K562 (cell line): Measurements from ENCODE around the gene SAXO2.
"Not testable (repeated sequence)": the region's sequence is repeated elsewhere in the genome, so short reads cannot be mapped to it uniquely, and the experiment has no call there.

Source experiments
- CBFA2T3 ChIP-seq: fragments of 450-650 bp; IDR thresholded peaks from 2 replicates; pipeline ENCODE4 v1.6.1; 2017
- CTCF ChIP-seq, 3 experiments: IDR thresholded peaks in 2 of 3; conservative IDR thresholded peaks in 1 of 3; 2 replicates each; pipeline ENCODE4 v1.5.1; 2011 to 2012; ENCODE audit warnings: low read length in 3 of 3, mild to moderate bottlenecking in 3 of 3, control low read depth in 2 of 3, improper control_type of control experiment in 1 of 3, inconsistent platforms in 1 of 3, low read depth in 1 of 3, mixed read lengths in 1 of 3, moderate library complexity in 1 of 3; ENCODE audit not compliant: insufficient read depth in 2 of 3

DNA sequence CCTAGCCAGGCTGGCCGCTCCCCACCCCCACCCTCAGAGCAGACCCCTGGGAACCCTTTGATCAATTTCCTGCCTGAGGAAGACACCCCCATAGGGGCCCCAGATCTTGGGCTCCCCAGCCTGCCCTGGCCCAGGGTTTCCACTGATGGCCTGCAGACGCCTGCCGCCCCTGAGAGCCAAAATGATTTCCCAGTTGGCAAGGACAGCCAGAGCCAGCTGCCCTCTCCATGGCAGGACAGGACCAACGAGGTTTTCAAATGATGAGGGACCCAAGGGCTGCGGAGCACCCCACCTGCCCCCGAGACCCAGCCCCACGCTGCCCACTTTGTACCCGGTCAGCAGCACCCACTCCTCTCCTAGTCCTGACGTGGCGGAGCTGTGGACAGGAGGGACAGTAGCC, 64.8 kb downstream of the SAXO2 start:
- not testable (repeated sequence) for TF ChIP-seq CBFA2T3; CTCF (IDR thresholded peaks at IDR 0.05 in 2 of 3, conservative IDR thresholded peaks at IDR 0.05 in 1 of 3; ENCODE audit: insufficient read depth in 2 of 3, low read depth in 1 of 3, low read length in 3 of 3)
